22Rv1 (cell line): ENCODE results near the gene ZNF423.

ENCODE experiments used
- H3K27ac ChIP-seq: fragments of 450-650 bp; 2 replicates; pipeline ENCODE4 v1.5.1; 2017
- CTCF ChIP-seq: fragments of 450-650 bp; IDR thresholded peaks from 2 replicates; pipeline ENCODE4 v1.5.1; 2017; ENCODE audit warnings: mild to moderate bottlenecking
- ZFX ChIP-seq: fragments of 450-650 bp; IDR thresholded peaks from 2 replicates; pipeline ENCODE4 v1.6.1; 2017; ENCODE audit warnings: antibody characterized with exemption, borderline replicate concordance

Gene ZNF423

GRCh38 chr16:49473773-49474172 lies 382.1 kb downstream of the ZNF423 start:
- TF ChIP-seq ZFX, result no peak
- TF ChIP-seq CTCF, result no peak

GRCh38 chr16:49473131-49473530 lies 382.8 kb downstream of the ZNF423 start:
- H3K27ac ChIP-seq, result no peak overlapping the region
- TF ChIP-seq ZFX (no peak), CTCF (no peak)

More at GRCh38 chr16:49473773-49474172, 382.1 kb downstream of the ZNF423 start:
- H3K27ac ChIP-seq, result no peak overlapping the region

GRCh38 chr16:49472598-49472997 lies 383.3 kb downstream of the ZNF423 start:
- TF ChIP-seq CTCF (no peak), ZFX (no peak)
- no peak overlapping the region for H3K27ac ChIP-seq

GRCh38 chr16:49471038-49471727 lies 384.7 kb downstream of the ZNF423 start:
- no peak overlapping the region for H3K27ac ChIP-seq
- no peak for TF ChIP-seq ZFX
- no peak for TF ChIP-seq CTCF

GRCh38 chr16:49470513-49470991 lies 385.4 kb downstream of the ZNF423 start:
- no peak overlapping the region for H3K27ac ChIP-seq
- TF ChIP-seq CTCF (no peak), ZFX (no peak)

GRCh38 chr16:49469930-49470451 lies 385.9 kb downstream of the ZNF423 start:
- TF ChIP-seq CTCF (no peak), ZFX (no peak)
- no peak overlapping the region for H3K27ac ChIP-seq

- H3K27ac ChIP-seq, result no peak overlapping the region
- TF ChIP-seq CTCF (no peak), ZFX (no peak)
Observed at GRCh38 chr16:49469311-49469670, 386.6 kb downstream of the ZNF423 start.
